ENCODE measurements around the gene OR8B8.
"Not testable (repeated sequence)": the region's sequence is repeated elsewhere in the genome, so short reads cannot be mapped to it uniquely, and the experiment has no call there.

OR8B8 gene

DNA sequence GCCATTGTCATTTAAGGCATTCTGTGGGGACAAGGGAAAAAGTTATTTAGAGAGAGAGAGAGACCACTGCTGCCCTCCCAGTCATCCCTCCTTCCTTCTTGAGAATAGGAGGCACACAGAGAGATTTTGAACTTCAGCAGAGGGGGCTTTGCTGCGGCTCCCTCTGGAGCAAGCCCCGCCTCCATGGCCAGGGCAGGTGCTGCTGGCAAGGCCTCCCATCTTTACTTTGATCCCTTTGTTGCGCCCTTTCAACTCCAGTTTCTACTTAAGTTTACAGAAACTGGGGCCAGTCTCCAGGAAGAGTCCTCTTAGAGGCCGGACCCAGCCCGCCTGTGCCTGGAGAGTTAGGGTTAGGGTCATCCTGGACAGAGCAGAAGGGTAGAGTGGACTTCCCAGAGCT is 4.4 kb downstream of the OR8B8 start:
- DNase-seq: no peak

- DNase-seq: no peak
Observed at GRCh38 chr11:124440608-124441007, 4.9 kb downstream of the OR8B8 start.

DNA sequence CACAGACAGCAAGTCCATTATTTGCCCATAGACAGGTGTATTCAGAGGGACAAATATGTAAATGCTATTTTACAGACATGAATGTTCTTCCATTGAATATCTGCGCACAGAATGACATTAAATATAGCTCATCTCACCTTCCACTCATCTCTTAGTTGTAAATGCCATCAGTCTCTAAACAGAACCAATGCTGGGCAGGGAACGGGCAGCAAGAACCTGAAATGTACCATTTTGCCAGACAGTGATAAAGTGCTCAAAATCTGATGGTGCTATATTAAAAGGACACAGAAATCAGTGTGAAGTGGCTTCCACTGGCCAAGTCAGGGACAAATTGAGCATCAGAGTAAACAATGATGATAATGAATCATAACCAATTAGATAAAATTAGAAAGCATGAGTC is 10.8 kb downstream of the OR8B8 start:
- no peak for DNase-seq

- no peak for DNase-seq
Observed at GRCh38 chr11:124429599-124429998, 15.9 kb downstream of the OR8B8 start.

DNA sequence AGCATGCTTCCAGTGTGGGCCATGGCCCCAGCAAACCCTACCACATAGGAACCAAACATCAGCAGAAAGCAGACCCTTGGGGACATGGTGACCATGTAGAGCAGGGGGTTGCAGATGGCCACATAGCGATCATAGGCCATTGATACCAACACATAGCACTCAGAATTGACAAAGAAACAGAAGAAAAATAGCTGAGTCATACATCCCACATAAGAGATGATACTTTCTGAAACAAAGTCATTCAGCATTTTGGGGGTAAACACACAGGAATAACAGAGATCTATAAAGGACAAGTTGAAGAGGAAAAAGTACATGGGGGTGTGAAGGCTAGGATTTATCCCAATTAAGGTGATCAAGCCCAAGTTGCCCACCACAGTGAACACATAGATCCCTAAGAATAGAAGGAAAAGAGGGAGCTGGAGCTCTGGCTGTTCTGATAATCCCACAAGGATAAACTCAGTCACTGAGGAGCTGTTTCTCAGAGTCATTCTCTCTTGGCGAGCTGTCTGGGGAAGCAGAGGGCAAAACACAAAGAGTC is 21.0 kb downstream of the OR8B8 start, which contains the start of gene OR8B4:
Gene OR8B4, minus strand, starts transcription at position 488 of the 538 bp plus-strand sequence. Its CDS starts 0 bp downstream, at position 488.
- DNase-seq: no peak

GRCh38 chr11:124421043-124421442 is 24.5 kb downstream of the OR8B8 start:
- DNase-seq: no peak

- DNase-seq: no peak
Observed at GRCh38 chr11:124415356-124415923, 30.1 kb downstream of the OR8B8 start.

DNA sequence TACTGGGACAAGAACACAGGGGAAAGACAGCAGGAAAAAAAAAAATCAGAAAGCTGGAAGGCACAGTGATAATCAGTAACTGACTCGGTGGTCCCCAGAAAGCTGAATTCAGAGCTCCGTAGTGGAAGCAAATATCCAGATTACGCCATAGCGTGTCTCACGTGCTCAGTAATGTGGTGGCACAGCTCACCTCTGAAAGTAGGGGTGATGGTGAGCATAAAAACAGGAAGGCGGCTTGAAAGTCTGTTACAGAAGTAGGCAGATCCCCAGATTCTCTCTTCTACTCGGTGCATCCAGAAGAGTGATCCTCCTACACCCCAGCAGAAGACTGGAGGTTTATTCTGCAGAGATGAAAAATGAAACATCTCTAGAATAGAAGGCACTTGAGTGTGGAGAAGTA is 35.6 kb downstream of the OR8B8 start:
- no peak for DNase-seq

- no peak for DNase-seq
Observed at GRCh38 chr11:124405581-124405980, 39.9 kb downstream of the OR8B8 start.

GRCh38 chr11:124403186-124403585 is 42.3 kb downstream of the OR8B8 start:
- not testable (repeated sequence) for DNase-seq

DNA sequence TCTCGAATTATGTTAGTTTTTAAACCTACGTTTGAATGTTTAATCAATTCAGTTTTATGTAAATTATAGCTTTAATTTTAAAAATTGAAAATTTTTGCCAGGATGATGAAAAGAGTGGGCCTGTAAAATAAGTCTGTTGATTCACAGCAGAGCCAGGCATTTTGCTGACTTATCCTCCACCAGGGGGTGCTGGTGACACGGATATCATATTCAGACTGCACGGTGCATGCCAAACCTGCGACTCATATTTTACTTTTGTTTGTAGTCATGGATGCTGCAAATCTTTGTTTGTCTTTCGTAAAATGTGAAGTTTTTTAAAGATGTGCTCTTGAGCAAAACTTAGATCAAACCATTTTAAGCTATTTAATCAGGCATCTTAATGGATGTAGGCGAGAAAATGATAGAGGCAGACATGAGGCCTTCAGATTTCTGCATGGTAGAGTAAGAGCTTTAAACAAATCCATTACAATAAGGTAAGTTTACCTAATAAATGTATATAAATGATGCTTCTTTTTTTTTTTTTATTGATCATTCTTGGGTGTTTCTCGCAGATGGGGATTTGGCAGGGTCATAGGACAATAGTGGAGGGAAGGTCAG is 43.1 kb downstream of the OR8B8 start:
- peak; percentile 2 to 12 for DNase-seq

DNA sequence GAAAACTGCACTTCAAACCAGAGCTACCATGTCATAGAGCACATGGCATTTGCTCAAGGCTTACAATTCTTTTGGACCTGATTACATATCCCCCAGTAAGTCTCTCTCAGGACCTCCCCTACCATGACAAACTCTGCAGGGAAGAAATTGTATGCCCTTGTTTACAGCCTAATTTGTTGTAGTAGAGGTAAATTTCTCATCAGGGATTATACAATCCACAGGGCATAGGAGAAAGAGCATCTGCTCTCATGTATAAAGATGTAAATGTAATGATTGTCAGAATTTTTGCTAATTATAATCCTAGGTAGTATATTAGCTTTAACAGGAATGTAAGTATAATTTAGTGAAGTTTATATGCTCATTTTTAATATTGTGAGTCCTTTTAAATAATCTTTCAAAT is 46.6 kb downstream of the OR8B8 start, which contains the start of gene OR8B3:
Gene OR8B3, minus strand, starts transcription at position 101 of the 400 bp plus-strand sequence. CDS start 1,673 bp downstream, outside the sequence.
- DNase-seq: no peak

DNA sequence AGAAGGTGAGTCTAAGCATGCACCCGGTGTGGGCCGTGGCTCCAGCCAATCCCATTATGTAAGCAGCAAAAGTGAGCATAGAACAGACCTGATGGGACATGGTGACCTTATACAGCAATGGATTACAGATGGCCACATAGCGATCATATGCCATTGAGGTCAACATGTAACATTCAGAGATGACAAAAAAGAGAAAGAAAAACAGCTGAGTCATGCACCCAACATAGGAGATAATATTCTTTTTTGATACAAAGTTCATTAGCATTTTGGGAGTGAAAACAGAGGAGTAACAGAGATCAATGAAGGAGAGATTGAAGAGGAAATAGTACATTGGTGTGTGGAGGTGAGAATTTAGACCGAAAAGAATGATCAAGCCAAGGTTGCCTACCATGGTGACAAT is 48.6 kb downstream of the OR8B8 start:
- DNase-seq: not testable (repeated sequence)

GRCh38 chr11:124394408-124394807 is 51.1 kb downstream of the OR8B8 start:
- DNase-seq: no peak

Measured in activated CD4-positive, alpha-beta T cell treated with anti-CD3 and anti-CD28 coated beads, Interleukin-2, amount 50 U/mL, for 4 hours (primary cell).